GM23248 (cell line): Measurements from ENCODE around the gene LSM5. TPM values are rescaled to one million over a fixed set of nuclear protein-coding genes. Genes with fewer than 3 reads are reported as not detected.

Experiments
- DNase-seq: peaks from one replicate; pipeline ENCODE4 v3.0.0-alpha.2; 2015
- H2AFZ ChIP-seq: fragments of 200-600 bp; sonication (generic); 2 replicates; pipeline ENCODE4 v1.6.1; 2016; ENCODE audit warnings: antibody characterized with exemption
- H3F3A ChIP-seq: fragments of 200-600 bp; sonication (generic); 2 replicates; pipeline ENCODE4 v1.6.1; 2016; ENCODE audit warnings: mild to moderate bottlenecking, antibody characterized with exemption, mixed run types; ENCODE audit not compliant: insufficient read depth
- H3K27ac ChIP-seq: fragments of 200-600 bp; sonication (generic); 2 replicates; pipeline ENCODE4 v1.5.1; 2016; ENCODE audit warnings: mild to moderate bottlenecking
- H3K27me3 ChIP-seq: fragments of 200-600 bp; sonication (generic); replicated peaks from 2 replicates; pipeline ENCODE4 v1.6.1; 2016; ENCODE audit warnings: mild to moderate bottlenecking; ENCODE audit not compliant: insufficient read depth
- H3K36me3 ChIP-seq: fragments of 200-600 bp; sonication (generic); 2 replicates; pipeline ENCODE4 v1.6.1; 2016; ENCODE audit warnings: low read depth, mild to moderate bottlenecking
- H3K4me1 ChIP-seq: fragments of 200-600 bp; sonication (generic); 2 replicates; pipeline ENCODE4 v1.6.1; 2016; ENCODE audit warnings: mild to moderate bottlenecking; ENCODE audit not compliant: insufficient read depth
- H3K4me2 ChIP-seq: fragments of 200-600 bp; sonication (generic); one replicate; pipeline ENCODE4 v1.6.1; 2016; ENCODE audit warnings: mild to moderate bottlenecking; ENCODE audit not compliant: unreplicated experiment
- H3K4me3 ChIP-seq: fragments of 200-600 bp; sonication (generic); 2 replicates; pipeline ENCODE4 v1.5.1; 2016; ENCODE audit warnings: mild to moderate bottlenecking
- H3K79me2 ChIP-seq: fragments of 200-600 bp; sonication (generic); 2 replicates; pipeline ENCODE4 v1.6.1; 2016; ENCODE audit warnings: mild to moderate bottlenecking; ENCODE audit not compliant: insufficient read depth
- H3K9ac ChIP-seq: fragments of 200-600 bp; sonication (generic); 2 replicates; pipeline ENCODE4 v1.6.1; 2016; ENCODE audit warnings: mild to moderate bottlenecking
- H3K9me2 ChIP-seq: fragments of 200-600 bp; sonication (generic); 2 replicates; pipeline ENCODE4 v1.6.1; 2016; ENCODE audit warnings: mixed run types, mild to moderate bottlenecking, moderate library complexity; ENCODE audit not compliant: insufficient read depth
- H3K9me3 ChIP-seq: fragments of 200-600 bp; sonication (generic); one replicate; pipeline ENCODE4 v1.6.1; 2017; ENCODE audit warnings: low read depth
- H4K20me1 ChIP-seq: fragments of 200-600 bp; sonication (generic); 2 replicates; pipeline ENCODE4 v1.6.0; 2016; ENCODE audit not compliant: insufficient read depth
- EZH2 ChIP-seq: fragments of 200-600 bp; sonication (generic); IDR thresholded peaks from 2 replicates; pipeline ENCODE4 v1.6.1; 2018; ENCODE audit warnings: antibody characterized with exemption, mild to moderate bottlenecking; ENCODE audit not compliant: insufficient read depth, poor library complexity, severe bottlenecking
- EZH2phosphoT487 ChIP-seq: fragments of 200-600 bp; sonication (generic); IDR thresholded peaks from 2 replicates; pipeline ENCODE4 v1.6.1; 2018; ENCODE audit warnings: antibody characterized with exemption, moderate library complexity, mild to moderate bottlenecking, low read depth; ENCODE audit not compliant: insufficient read depth
- WGBS, 2 experiments: methylation state at CpG; one replicate each; pipeline ENCODE4 v1.1.6; 2015 to 2017; ENCODE audit warnings: low lambda C conversion rate in 2 of 2, low coverage in 1 of 2; ENCODE audit errors: missing lambda C conversion rate in 2 of 2; 5-methylcytosine and 5-hydroxymethylcytosine counted together
- in situ Hi-C: fragments of 300-500 bp; cut with MboI; formaldehyde crosslinking; loops from 2 replicates; pipeline ENCODE4 v1.15.0; 2020
- polyA plus RNA-seq: library from polyadenylated mRNA; unstranded; fragments of >200 nt; fragmentation: Nextera tagmentation; extraction: Ambion mirVana; gene quantifications from 2 replicates; pipeline ENCODE4 v1.2.1, GENCODE V29; 2016
- total RNA-seq: library from RNA; depleted of rRNA; stranded (reverse); fragments of >200 nt; shearing (Covaris generic); gene quantifications from 2 replicates; pipeline ENCODE4 v1.2.3, GENCODE V29; 2014

The LSM5 gene
- total and polyA plus RNA-seq, 2 experiments from 2014 or later: 19.7 to 110 TPM

GRCh38 chr7:32481921-32482320, 8.3 kb downstream of the LSM5 start:
- no peaks in the 10 kb centered on the region for H3K27me3 ChIP-seq
- no peak overlapping the region for H3K9ac ChIP-seq
- no peak overlapping the region for H3K4me2 ChIP-seq
- TF ChIP-seq EZH2phosphoT487 (no peak), EZH2 (no peak)
- H3K79me2 ChIP-seq: no peaks in the 10 kb centered on the region
- 0 out of 2 replicates have a peak, but pooled peaks cover 3% of the 10 kb centered on the region for H3F3A ChIP-seq
- H3K4me3 ChIP-seq: no peak overlapping the region
- H3K9me3 ChIP-seq: no peaks in the 10 kb centered on the region
- H3K4me1 ChIP-seq: peaks cover 8% of the 10 kb centered on the region; the same call in 1 of the 2 replicates
- peaks cover 9% of the 10 kb centered on the region for H3K36me3 ChIP-seq
- H3K27ac ChIP-seq: no peak overlapping the region
- no peak for DNase-seq
- no peaks in the 10 kb centered on the region for H4K20me1 ChIP-seq
- H2AFZ ChIP-seq: no peak overlapping the region
- 25 to 26% methylated on average over 3 of the region's 3 CpGs for WGBS, 2 experiments
- no peaks in the 10 kb centered on the region for H3K9me2 ChIP-seq
- in situ Hi-C loops: loop anchor here (25.0 kb wide), 1 partner anchor 720 kb away; no protein-coding TSS in a partner anchor

GRCh38 chr7:32481176-32481575, 9.0 kb downstream of the LSM5 start:
- WGBS, 2 experiments: 91 to 95% methylated on average over 1 of the region's 1 CpG
- Histone ChIP-seq H3K9me3 (no peaks in the 10 kb centered on the region), H4K20me1 (no peaks in the 10 kb centered on the region), H3K36me3 (peaks cover 1% of the 10 kb centered on the region; the same call in 1 of the 2 replicates), H2AFZ (no peak overlapping the region), H3F3A (0 out of 2 replicates have a peak, but pooled peaks cover 3% of the 10 kb centered on the region), H3K9ac (no peak overlapping the region), H3K4me3 (no peak overlapping the region), H3K9me2 (no peaks in the 10 kb centered on the region), H3K4me1 (peaks cover 8% of the 10 kb centered on the region; the same call in 1 of the 2 replicates), H3K27ac (no peak overlapping the region), H3K79me2 (no peaks in the 10 kb centered on the region), H3K27me3 (no peaks in the 10 kb centered on the region), H3K4me2 (no peak overlapping the region)
- TF ChIP-seq EZH2phosphoT487: no peak
- no peak for TF ChIP-seq EZH2
- in situ Hi-C loops: loop anchor here (25.0 kb wide), 1 partner anchor 719 kb away; no protein-coding TSS in a partner anchor
- no peak for DNase-seq

GRCh38 chr7:32479574-32480200, 10.5 kb downstream of the LSM5 start:
- no peaks in the 10 kb centered on the region for H3K9me3 ChIP-seq
- H3K4me2 ChIP-seq: no peak overlapping the region
- in situ Hi-C loops: loop anchor here (5.0 to 25.0 kb wide), 2 partner anchors 267 to 717 kb away; no protein-coding TSS in a partner anchor
- 40 to 56% methylated on average over 2 of the region's 2 CpGs for WGBS, 2 experiments
- TF ChIP-seq EZH2 (no peak), EZH2phosphoT487 (no peak)
- H3K9ac ChIP-seq: no peak overlapping the region
- H3F3A ChIP-seq: peaks cover 9% of the 10 kb centered on the region; the same call in 1 of the 2 replicates
- no peaks in the 10 kb centered on the region for H3K27me3 ChIP-seq
- H4K20me1 ChIP-seq: no peaks in the 10 kb centered on the region
- H3K27ac ChIP-seq: no peak overlapping the region
- H3K4me3 ChIP-seq: no peak overlapping the region
- H3K36me3 ChIP-seq: no peaks in the 10 kb centered on the region
- peaks cover 14% of the 10 kb centered on the region for H3K4me1 ChIP-seq
- DNase-seq: peak; percentile 71
- no peak overlapping the region for H2AFZ ChIP-seq
- H3K9me2 ChIP-seq: no peaks in the 10 kb centered on the region
- no peaks in the 10 kb centered on the region for H3K79me2 ChIP-seq

- in situ Hi-C loops: loop anchor here (5.0 to 25.0 kb wide), 2 partner anchors 265 to 715 kb away; no protein-coding TSS in a partner anchor
- H3K36me3 ChIP-seq: no peaks in the 10 kb centered on the region
- TF ChIP-seq EZH2phosphoT487 (no peak), EZH2 (no peak)
- peak; percentile 27 for DNase-seq
- H3K79me2 ChIP-seq: no peaks in the 10 kb centered on the region
- H3K9ac ChIP-seq: no peak overlapping the region
- H3K27ac ChIP-seq: no peak overlapping the region
- H3F3A ChIP-seq: peaks cover 10% of the 10 kb centered on the region; the same call in 1 of the 2 replicates
- H3K27me3 ChIP-seq: no peaks in the 10 kb centered on the region
- H3K9me2 ChIP-seq: no peaks in the 10 kb centered on the region
- H3K4me3 ChIP-seq: no peak overlapping the region
- WGBS, 2 experiments: 75 to 77% methylated on average over 1 of the region's 1 CpG
- no peaks in the 10 kb centered on the region for H3K9me3 ChIP-seq
- H3K4me2 ChIP-seq: no peak overlapping the region
- no peaks in the 10 kb centered on the region for H4K20me1 ChIP-seq
- H3K4me1 ChIP-seq: peaks cover 15% of the 10 kb centered on the region
- no peak overlapping the region for H2AFZ ChIP-seq
Measured at GRCh38 chr7:32477649-32477980, 12.6 kb downstream of the LSM5 start.
